Measurements from ENCODE around the gene KCNH5. TPM values are rescaled to one million over a fixed set of nuclear protein-coding genes. Genes with fewer than 3 reads are reported as not detected.

KCNH5 gene
- polyA plus RNA-seq, 1 donor (not counting 4 experiments of a cell fraction or from before 2014, with no cell fraction given), result 0.04 TPM

GRCh38 chr14:62921466-62921865 is 123.8 kb downstream of the KCNH5 start:
- H2AFZ ChIP-seq (ENCODE audit: control insufficient read depth, low read length), result no peak overlapping the region
- no peak overlapping the region for H3K27ac ChIP-seq (ENCODE audit: control insufficient read depth, insufficient read depth, low read length)
- no peak overlapping the region for H3K4me3 ChIP-seq (ENCODE audit: control insufficient read depth in 2 of 3, extremely low read depth in 1 of 3, insufficient read depth in 2 of 3, low read depth in 1 of 3, low read length in 3 of 3)
- H3K4me1 ChIP-seq (ENCODE audit: control insufficient read depth, extremely low read depth, insufficient read depth, low read length), result no peaks in the 10 kb centered on the region
- TF ChIP-seq CTCF (optimal IDR thresholded peaks at IDR 0.05 in 1 of 3, IDR thresholded peaks at IDR 0.05 in 1 of 3, conservative IDR thresholded peaks at IDR 0.05 in 1 of 3; ENCODE audit: extremely low read depth in 1 of 3, insufficient read depth in 2 of 3, low read length in 3 of 3), result no peak
- TF ChIP-seq EZH2 (IDR thresholded peaks at IDR 0.05; ENCODE audit: low read length), result no peak
- H3K79me2 ChIP-seq (ENCODE audit: control insufficient read depth, insufficient read depth, low read length), result no peaks in the 10 kb centered on the region
- no peaks in the 10 kb centered on the region for H4K20me1 ChIP-seq (ENCODE audit: control insufficient read depth, extremely low read depth, insufficient read depth, low read length)
- H3K36me3 ChIP-seq (ENCODE audit: control insufficient read depth in 2 of 2, extremely low read depth in 1 of 2, insufficient read depth in 2 of 2, low read length in 2 of 2), result no peaks in the 10 kb centered on the region
- H3K9me3 ChIP-seq (ENCODE audit: control insufficient read depth, low read depth, low read length), result no peaks in the 10 kb centered on the region
- H3K9me1 ChIP-seq (ENCODE audit: control insufficient read depth, extremely low read depth, insufficient read depth, low read length), result no peaks in the 10 kb centered on the region
- H3K27me3 ChIP-seq (ENCODE audit: control insufficient read depth, extremely low read depth, insufficient read depth, low read length), result no peaks in the 10 kb centered on the region
- H3K4me2 ChIP-seq (ENCODE audit: control insufficient read depth, extremely low read depth, insufficient read depth, low read depth, low read length), result no peak overlapping the region
- dilution Hi-C loops (cut with MboI; ENCODE audit: extremely low pct_ligation_motif_present, low sequenced_read_pairs), result no loop called here
- FAIRE-seq (no peak), DNase-seq (ENCODE audit: low read depth, low spot score) (no peak)
- H3K9ac ChIP-seq (ENCODE audit: control insufficient read depth, extremely low read depth, insufficient read depth, low read length), result no peak overlapping the region

- no peak for DNase-seq (ENCODE audit: low read depth, low spot score)
- H3K4me2 ChIP-seq (ENCODE audit: control insufficient read depth, extremely low read depth, insufficient read depth, low read depth, low read length), result no peak overlapping the region
- no peaks in the 10 kb centered on the region for H3K9me1 ChIP-seq (ENCODE audit: control insufficient read depth, extremely low read depth, insufficient read depth, low read length)
- no peaks in the 10 kb centered on the region for H3K79me2 ChIP-seq (ENCODE audit: control insufficient read depth, insufficient read depth, low read length)
- no peak overlapping the region for H3K9ac ChIP-seq (ENCODE audit: control insufficient read depth, extremely low read depth, insufficient read depth, low read length)
- no peak overlapping the region for H3K4me3 ChIP-seq (ENCODE audit: control insufficient read depth in 2 of 3, extremely low read depth in 1 of 3, insufficient read depth in 2 of 3, low read depth in 1 of 3, low read length in 3 of 3)
- TF ChIP-seq EZH2 (IDR thresholded peaks at IDR 0.05; ENCODE audit: low read length), result no peak
- no peak for TF ChIP-seq CTCF (optimal IDR thresholded peaks at IDR 0.05 in 1 of 3, IDR thresholded peaks at IDR 0.05 in 1 of 3, conservative IDR thresholded peaks at IDR 0.05 in 1 of 3; ENCODE audit: extremely low read depth in 1 of 3, insufficient read depth in 2 of 3, low read length in 3 of 3)
- dilution Hi-C loops (cut with MboI; ENCODE audit: extremely low pct_ligation_motif_present, low sequenced_read_pairs), result no loop called here
- no peak overlapping the region for H2AFZ ChIP-seq (ENCODE audit: control insufficient read depth, low read length)
- H3K4me1 ChIP-seq (ENCODE audit: control insufficient read depth, extremely low read depth, insufficient read depth, low read length), result no peaks in the 10 kb centered on the region
- H3K9me3 ChIP-seq (ENCODE audit: control insufficient read depth, low read depth, low read length), result no peaks in the 10 kb centered on the region
- H3K27ac ChIP-seq (ENCODE audit: control insufficient read depth, insufficient read depth, low read length), result no peak overlapping the region
- H4K20me1 ChIP-seq (ENCODE audit: control insufficient read depth, extremely low read depth, insufficient read depth, low read length), result no peaks in the 10 kb centered on the region
- no peaks in the 10 kb centered on the region for H3K36me3 ChIP-seq (ENCODE audit: control insufficient read depth in 2 of 2, extremely low read depth in 1 of 2, insufficient read depth in 2 of 2, low read length in 2 of 2)
- H3K27me3 ChIP-seq (ENCODE audit: control insufficient read depth, extremely low read depth, insufficient read depth, low read length), result no peaks in the 10 kb centered on the region
- FAIRE-seq, result no peak
Observed at GRCh38 chr14:62916551-62916950, 128.7 kb downstream of the KCNH5 start.

Data from keratinocyte (primary cell).